IMR-90 (cell line): ENCODE data around the gene ZNF574. TPM values are rescaled to one million over a fixed set of nuclear protein-coding genes. Genes with fewer than 3 reads are reported as not detected.

Source experiments
- ATAC-seq: fragments of 200-7000 bp; cut with Tn5 transposase; 2 replicates; pipeline ENCODE4 v1.9.1; 2020; ENCODE audit warnings: low read depth, mild to moderate bottlenecking, moderate library complexity
- BruUV-seq: library from RNA; stranded (reverse); fragments of 400-500 nt; replicated peaks from 2 replicates; lab custom pipeline; 2021; lab: Mats Ljungman, UMichigan
- CTCF ChIA-PET: fragments of 300-600 bp; formaldehyde crosslinking; extraction: SDS; loops from one replicate; lab custom pipeline; 2021; ENCODE audit warnings: antibody characterized with exemption; lab: Yijun Ruan, JAX
- POLR2A ChIA-PET: fragments of 300-600 bp; sonication (Branson Sonifier 250); formaldehyde crosslinking; loops from one replicate; lab custom pipeline; 2022; ENCODE audit warnings: antibody characterized with exemption; ENCODE audit not compliant: unreplicated experiment; lab: Charles Lee
- DNase-seq: peaks from one replicate; pipeline ENCODE4 v3.0.0; 2013
- H2AFZ ChIP-seq: replicated peaks from 2 replicates; pipeline ENCODE3; 2013; ENCODE audit warnings: low read length, mild to moderate bottlenecking; ENCODE audit not compliant: poor library complexity
- H2AK5ac ChIP-seq: 2 replicates; pipeline ENCODE4 v1.6.1; 2013; ENCODE audit warnings: low read depth, low read length, inconsistent platforms
- H2AK9ac ChIP-seq: replicated peaks from 2 replicates; pipeline ENCODE3; 2013; ENCODE audit warnings: mild to moderate bottlenecking, low read depth, low read length, moderate library complexity; ENCODE audit not compliant: poor library complexity
- H2BK120ac ChIP-seq: 2 replicates; pipeline ENCODE4 v1.6.1; 2013; ENCODE audit warnings: low read depth, low read length, inconsistent platforms
- H2BK15ac ChIP-seq: 3 replicates; pipeline ENCODE4 v1.6.1; 2013; ENCODE audit warnings: low read depth, low read length, inconsistent platforms
- H2BK20ac ChIP-seq: 2 replicates; pipeline ENCODE4 v1.6.1; 2013; ENCODE audit warnings: low read depth, mild to moderate bottlenecking, inconsistent platforms, low read length, moderate library complexity
- H2BK5ac ChIP-seq: 2 replicates; pipeline ENCODE4 v1.6.1; 2013; ENCODE audit warnings: mild to moderate bottlenecking, low read depth, low read length, inconsistent platforms; ENCODE audit not compliant: poor library complexity, severe bottlenecking
- H3K14ac ChIP-seq: replicated peaks from 2 replicates; pipeline ENCODE4 v1.6.1; 2013; ENCODE audit warnings: low read depth, low read length, inconsistent platforms
- H3K18ac ChIP-seq: 2 replicates; pipeline ENCODE4 v1.6.1; 2013; ENCODE audit warnings: low read depth, low read length, control low read depth
- H3K23ac ChIP-seq: 2 replicates; pipeline ENCODE4 v1.6.1; 2013; ENCODE audit warnings: low read depth, low read length, inconsistent platforms
- H3K27ac ChIP-seq: 2 replicates; pipeline ENCODE4 v1.5.1; 2013; ENCODE audit warnings: mild to moderate bottlenecking, control low read depth, low read length; ENCODE audit not compliant: insufficient read depth
- H3K27me3 ChIP-seq: 2 replicates; pipeline ENCODE4 v1.6.1; 2013; ENCODE audit warnings: low read length; ENCODE audit not compliant: control insufficient read depth, insufficient read depth
- H3K36me3 ChIP-seq: 2 replicates; pipeline ENCODE4 v1.6.1; 2013; ENCODE audit warnings: low read length, mixed read lengths; ENCODE audit not compliant: control insufficient read depth, insufficient read depth
- H3K4ac ChIP-seq: 2 replicates; pipeline ENCODE4 v1.6.1; 2013; ENCODE audit warnings: low read depth, low read length, inconsistent platforms
- H3K4me1 ChIP-seq: 2 replicates; pipeline ENCODE4 v1.6.1; 2013; ENCODE audit warnings: low read length, mixed read lengths; ENCODE audit not compliant: control insufficient read depth, insufficient read depth
- H3K4me2 ChIP-seq: 2 replicates; pipeline ENCODE4 v1.6.1; 2013; ENCODE audit warnings: low read depth, mild to moderate bottlenecking, control low read depth, low read length, moderate library complexity
- H3K4me3 ChIP-seq: 2 replicates; pipeline ENCODE4 v1.5.1; 2013; ENCODE audit warnings: low read depth, mild to moderate bottlenecking, control low read depth, low read length, moderate library complexity; ENCODE audit not compliant: insufficient read depth
- H3K56ac ChIP-seq: 2 replicates; pipeline ENCODE4 v1.6.1; 2013; ENCODE audit warnings: low read length, inconsistent platforms; ENCODE audit not compliant: insufficient read depth; ENCODE audit errors: extremely low read depth
- H3K79me1 ChIP-seq, 2 experiments: 2 replicates each; pipeline ENCODE4 v1.6.1; 2013; ENCODE audit warnings: low read length in 2 of 2, inconsistent platforms in 1 of 2, low read depth in 1 of 2
- H3K9ac ChIP-seq: 2 replicates; pipeline ENCODE4 v1.6.1; 2013; ENCODE audit warnings: low read depth, low read length, control low read depth
- H3K9me1 ChIP-seq: 2 replicates; pipeline ENCODE4 v1.6.1; 2013; ENCODE audit warnings: low read length, inconsistent platforms; ENCODE audit not compliant: insufficient read depth
- H3K9me3 ChIP-seq: 2 replicates; pipeline ENCODE4 v1.6.1; 2013; ENCODE audit warnings: low read length; ENCODE audit not compliant: control insufficient read depth, insufficient read depth
- H4K20me1 ChIP-seq: 2 replicates; pipeline ENCODE4 v1.6.1; 2013; ENCODE audit warnings: low read length, inconsistent platforms; ENCODE audit not compliant: insufficient read depth
- H4K5ac ChIP-seq: 2 replicates; pipeline ENCODE4 v1.6.1; 2013; ENCODE audit warnings: mild to moderate bottlenecking, low read depth, low read length, control low read depth
- H4K8ac ChIP-seq, 2 experiments: 2 replicates each; pipeline ENCODE4 v1.6.1; 2013; ENCODE audit warnings: low read depth in 2 of 2, low read length in 2 of 2, control low read depth in 1 of 2, inconsistent platforms in 1 of 2
- H4K91ac ChIP-seq: 2 replicates; pipeline ENCODE4 v1.6.1; 2013; ENCODE audit warnings: low read depth, low read length, inconsistent platforms; ENCODE audit not compliant: insufficient read depth
- CEBPB ChIP-seq: IDR thresholded peaks from 2 replicates; pipeline ENCODE4 v1.6.1; 2012; ENCODE audit warnings: low read depth, low read length, improper control_type of control experiment
- CHD1 ChIP-seq: IDR thresholded peaks from 2 replicates; pipeline ENCODE4 v1.6.1; 2012; ENCODE audit warnings: low read depth, low read length, improper control_type of control experiment
- CTCF ChIP-seq: conservative IDR thresholded peaks from 2 replicates; pipeline ENCODE4 v1.5.1; 2012; ENCODE audit warnings: mild to moderate bottlenecking, low read depth, low read length, improper control_type of control experiment
- FOS ChIP-seq: fragments of 150-350 bp; IDR thresholded peaks from 2 replicates; pipeline ENCODE4 v1.6.1; 2016; ENCODE audit warnings: low read depth, low read length
- MAZ ChIP-seq: IDR thresholded peaks from 2 replicates; pipeline ENCODE4 v1.6.1; 2012; ENCODE audit warnings: low read depth, mild to moderate bottlenecking, low read length, improper control_type of control experiment, moderate library complexity, borderline replicate concordance
- MXI1 ChIP-seq: IDR thresholded peaks from 2 replicates; pipeline ENCODE4 v1.6.1; 2012; ENCODE audit warnings: low read depth, mild to moderate bottlenecking, low read length, moderate library complexity, borderline replicate concordance
- NFE2L2 ChIP-seq: fragments of 150-350 bp; IDR thresholded peaks from 2 replicates; pipeline ENCODE4 v1.6.1; 2016; ENCODE audit warnings: low read depth, mild to moderate bottlenecking, low read length
- POLR2A ChIP-seq: IDR thresholded peaks from 2 replicates; pipeline ENCODE4 v1.6.1; 2012; ENCODE audit warnings: mild to moderate bottlenecking, low read depth, low read length
- RAD21 ChIP-seq: IDR thresholded peaks from 2 replicates; pipeline ENCODE4 v1.6.1; 2012; ENCODE audit warnings: low read length, improper control_type of control experiment
- RCOR1 ChIP-seq: IDR thresholded peaks from 2 replicates; pipeline ENCODE4 v1.6.1; 2012; ENCODE audit warnings: mild to moderate bottlenecking, low read length, improper control_type of control experiment; ENCODE audit not compliant: insufficient replicate concordance
- RFX5 ChIP-seq: IDR thresholded peaks from 2 replicates; pipeline ENCODE4 v1.8.0; 2012; ENCODE audit warnings: low read depth, mild to moderate bottlenecking, low read length, moderate library complexity
- USF2 ChIP-seq: fragments of 150-350 bp; IDR thresholded peaks from 2 replicates; pipeline ENCODE4 v1.6.1; 2017; ENCODE audit warnings: mild to moderate bottlenecking, antibody characterized with exemption, low read length, low read depth
- WGBS, 2 experiments: methylation state at CpG; one replicate each; pipeline versions ENCODE4 v1.1.5 to v1.1.7; 2013; ENCODE audit warnings: missing lambda C conversion rate in 2 of 2; ENCODE audit not compliant: insufficient read length in 1 of 2; ENCODE audit errors: extremely low coverage in 2 of 2; 5-methylcytosine and 5-hydroxymethylcytosine counted together
- dilution Hi-C: fragments of 300-500 bp; cut with HindIII; formaldehyde crosslinking; loops from one replicate; pipeline ENCODE4 v1.14.3; 2018; ENCODE audit warnings: low sequenced_read_pairs; ENCODE audit not compliant: unreplicated experiment
- in situ Hi-C: fragments of 300-500 bp; cut with MboI; formaldehyde crosslinking; loops from 3 replicates; pipeline ENCODE4 v1.14.3; 2019; ENCODE audit warnings: low sequenced_read_pairs, inconsistent platforms, mixed read lengths
- intact Hi-C: fragments of 100-400 bp; cut with micrococcal nuclease; formaldehyde crosslinking; loops from 2 replicates; pipeline ENCODE4 v1.10.0; 2022
- polyA plus RNA-seq, 3 experiments: library from polyadenylated mRNA; depleted of rRNA; stranded (reverse); fragments of >200 nt; gene quantifications; 2 replicates each; pipeline ENCODE4 v1.2.3, GENCODE V29; 2012; ENCODE audit warnings: low replicate concordance in 1 of 3
- total RNA-seq: library from RNA; depleted of rRNA; stranded (reverse); fragments of >200 nt; gene quantifications from 2 replicates; pipeline ENCODE4 v1.2.3, GENCODE V29; 2012

The ZNF574 gene
- total and polyA plus RNA-seq, 2 of the 4 experiments (the other 2 are of a cell fraction): 8.1 to 14.1 TPM

DNA sequence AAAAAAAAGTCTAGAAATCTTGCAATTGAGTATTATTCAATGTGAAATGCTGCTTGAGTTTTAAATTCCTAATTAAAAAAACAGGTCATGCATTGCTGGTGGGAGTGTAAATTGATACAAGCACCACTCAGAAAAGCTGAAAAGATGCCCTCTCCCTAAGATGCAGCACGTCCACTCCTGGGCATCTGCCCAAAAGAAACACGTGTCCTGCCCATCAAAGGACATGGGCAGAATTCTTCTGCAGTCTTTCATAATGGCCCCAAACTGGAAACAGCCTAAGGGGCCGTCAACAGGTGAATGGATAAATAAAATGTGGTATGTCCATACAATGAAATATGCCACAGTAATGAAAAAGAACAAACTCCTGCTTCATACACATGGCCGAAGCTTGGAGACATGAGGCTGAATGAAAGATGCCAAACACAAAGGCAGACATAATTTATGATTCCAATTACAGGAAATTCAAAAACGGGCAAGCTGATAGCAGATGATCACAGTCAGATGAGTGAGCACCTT lies 48.5 kb downstream of the ZNF574 start:
- no peak overlapping the region for H3K4me3 ChIP-seq
- no peak overlapping the region for H2BK20ac ChIP-seq
- no peak overlapping the region for H2BK15ac ChIP-seq
- H2BK120ac ChIP-seq: no peak overlapping the region
- H3K4me2 ChIP-seq: no peak overlapping the region
- H4K5ac ChIP-seq: no peak overlapping the region
- H3K56ac ChIP-seq: no peak overlapping the region
- ChIA-PET CTCF (interaction anchor here (0.6 to 1.6 kb wide), 4 partner anchors 11 to 284 kb away, joined by 3 to 6 read pairs (median 3); no protein-coding TSS in a partner anchor), POLR2A (interaction anchor here (0.6 kb wide), 2 partner anchors 115 to 760 kb away, joined by 4 to 7 read pairs; partner anchors contain the start of gene B9D2)
- peaks cover 15% of the 10 kb centered on the region for H3K4me1 ChIP-seq
- no peaks in the 10 kb centered on the region for H3K36me3 ChIP-seq
- dilution Hi-C loops: no loop called here
- peaks cover 19% of the 10 kb centered on the region for H3K9me1 ChIP-seq
- no peak overlapping the region for H4K8ac ChIP-seq
- DNase-seq (no peak), ATAC-seq (no peak)
- BruUV-seq: no TSS peak
- no peaks in the 10 kb centered on the region for H3K9me3 ChIP-seq
- H3K27ac ChIP-seq: no peak overlapping the region
- H2AK5ac ChIP-seq: no peak overlapping the region
- in situ Hi-C loops: no loop called here
- H3K18ac ChIP-seq: no peak overlapping the region
- intact Hi-C loops: no loop called here
- WGBS, 2 experiments: no CpG with 5 or more reads among the region's 5 CpGs
- H2BK5ac ChIP-seq: no peak overlapping the region
- no peaks in the 10 kb centered on the region for H4K20me1 ChIP-seq
- no peak overlapping the region for H2AK9ac ChIP-seq
- H3K79me1 ChIP-seq: peaks cover 0 to 24% of the 10 kb centered on the region in 2 experiments; a peak in 2 of 4 replicates
- H2AFZ ChIP-seq: no peak overlapping the region
- H3K4ac ChIP-seq: no peak overlapping the region
- TF ChIP-seq USF2: no peak
- TF ChIP-seq RAD21: no peak
- TF ChIP-seq RCOR1: no peak
- TF ChIP-seq CEBPB: no peak
- no peak for TF ChIP-seq MAZ
- no peak for TF ChIP-seq NFE2L2
- no peak for TF ChIP-seq CTCF
- TF ChIP-seq CHD1: no peak
- TF ChIP-seq RFX5: no peak
- no peak for TF ChIP-seq FOS
- no peak for TF ChIP-seq MXI1
- TF ChIP-seq POLR2A: no peak
- H3K23ac ChIP-seq: no peak overlapping the region
- H3K9ac ChIP-seq: no peak overlapping the region
- H3K14ac ChIP-seq: no peak overlapping the region
- H3K27me3 ChIP-seq: no peaks in the 10 kb centered on the region
- H4K91ac ChIP-seq: no peak overlapping the region
